GM19240 (cell line): ENCODE measurements around the gene NBPF1.
"Not testable (repeated sequence)": the region's sequence is repeated elsewhere in the genome, so short reads cannot be mapped to it uniquely, and the experiment has no call there.

Source experiments
- DNase-seq: peaks from one replicate; pipeline ENCODE4 v3.0.0; 2011; ENCODE audit warnings: low spot score; ENCODE audit not compliant: insufficient read length

The NBPF1 gene

DNA sequence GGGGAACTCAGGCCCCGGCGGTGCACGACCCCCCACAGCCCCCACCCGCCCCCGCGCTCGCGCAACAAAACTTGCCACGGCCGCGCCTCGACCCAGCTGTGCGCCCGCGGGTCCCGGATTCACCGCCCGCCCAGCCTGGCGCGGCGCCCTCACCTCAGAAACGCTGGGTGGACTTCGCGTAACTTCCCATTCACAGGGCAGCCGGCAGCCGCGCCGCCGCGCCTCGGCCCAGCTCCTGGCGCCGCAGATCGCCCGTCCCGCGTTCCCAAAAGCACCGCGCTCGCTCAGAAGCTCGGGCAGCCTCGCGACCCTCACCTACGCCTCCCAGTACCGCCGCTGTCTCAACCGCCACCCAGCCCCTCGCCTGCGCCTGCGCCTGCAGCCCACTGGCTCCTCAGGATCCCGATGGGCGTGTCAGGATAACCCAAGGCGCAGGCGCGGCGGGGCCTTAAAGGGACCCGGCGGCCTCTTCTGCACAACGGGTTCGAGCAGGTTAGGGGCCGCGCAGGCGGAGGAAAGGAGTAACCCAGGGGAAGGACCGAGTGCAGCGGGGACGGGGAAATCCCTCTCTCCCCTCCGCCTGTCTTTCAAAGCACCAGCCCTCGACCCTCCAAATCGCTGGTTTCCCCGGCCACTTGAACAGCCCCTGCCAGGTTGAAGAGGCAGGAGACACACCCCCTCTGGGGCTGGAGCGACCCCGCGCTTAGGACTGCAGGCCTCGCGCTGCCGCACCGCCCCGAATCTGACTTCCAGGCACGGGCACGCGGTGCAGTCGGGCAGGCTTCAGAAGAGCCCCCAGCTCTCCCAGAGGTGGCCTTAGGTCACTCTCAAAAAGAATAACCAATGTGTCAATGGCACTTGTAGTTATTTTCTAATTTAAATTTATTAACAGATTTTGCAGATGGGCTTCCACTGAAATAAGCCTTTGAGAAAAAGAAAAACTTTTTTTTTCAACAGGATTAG lies at the start of gene NBPF1:
Gene NBPF1, minus strand, starts transcription at position 380 of the 963 bp plus-strand sequence.
- peak; percentile 98 for DNase-seq

DNA sequence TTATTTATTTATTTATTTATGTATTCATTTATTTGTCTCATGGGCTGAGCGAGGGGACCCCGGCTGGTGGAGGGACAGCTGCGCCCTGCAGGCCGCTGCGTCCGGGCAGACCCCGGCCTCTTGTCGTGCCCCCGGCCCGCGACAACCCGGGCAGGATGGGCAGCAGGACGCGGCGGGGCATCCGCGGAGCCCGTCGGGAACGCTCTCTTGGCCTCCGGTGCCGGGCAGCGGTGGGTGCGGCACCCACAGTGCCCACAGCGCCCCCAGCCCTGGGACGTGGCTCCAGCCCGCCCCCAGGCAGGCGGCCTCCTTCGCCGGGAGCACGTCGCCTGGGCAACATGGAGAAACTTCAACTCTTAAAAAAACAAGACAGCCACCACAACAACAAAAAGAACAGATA lies 44.9 kb upstream of the NBPF1 start:
- DNase-seq, result not testable (repeated sequence)

DNA sequence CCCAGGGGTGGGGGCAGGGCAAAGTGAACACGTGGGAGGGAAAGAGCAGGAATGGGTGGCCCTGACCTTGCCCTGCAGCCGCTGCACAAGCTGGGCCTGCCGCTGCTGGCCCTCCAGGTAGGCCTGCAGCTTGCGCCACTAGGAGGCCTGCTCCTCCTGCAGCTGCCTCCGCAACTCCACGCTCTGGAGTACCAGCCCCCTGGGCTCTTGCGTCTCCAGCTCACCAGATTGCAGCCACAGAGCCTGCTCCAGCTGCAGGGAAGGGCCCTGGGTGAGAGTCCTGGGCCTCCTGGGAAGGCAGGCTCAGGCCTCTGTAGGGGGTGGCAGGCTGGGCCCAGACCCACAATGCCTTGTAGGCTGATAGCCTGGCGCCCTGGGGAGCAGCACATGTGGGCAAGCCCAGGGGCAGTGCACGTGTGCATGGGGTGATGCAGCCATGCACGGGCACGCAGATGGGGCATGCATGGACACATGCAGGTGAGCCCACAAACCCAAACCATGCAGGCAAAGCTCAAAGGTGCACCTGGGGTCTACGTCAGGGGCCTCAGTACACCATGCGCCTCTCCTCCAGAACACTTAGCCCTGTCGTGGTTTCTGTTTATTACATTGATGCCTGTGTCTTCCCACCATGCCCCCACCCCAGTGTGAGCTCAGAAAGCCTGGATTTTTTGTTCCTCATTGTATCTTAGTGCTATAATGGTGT lies 43.8 kb upstream of the NBPF1 start:
- DNase-seq, result not testable (repeated sequence)

DNA sequence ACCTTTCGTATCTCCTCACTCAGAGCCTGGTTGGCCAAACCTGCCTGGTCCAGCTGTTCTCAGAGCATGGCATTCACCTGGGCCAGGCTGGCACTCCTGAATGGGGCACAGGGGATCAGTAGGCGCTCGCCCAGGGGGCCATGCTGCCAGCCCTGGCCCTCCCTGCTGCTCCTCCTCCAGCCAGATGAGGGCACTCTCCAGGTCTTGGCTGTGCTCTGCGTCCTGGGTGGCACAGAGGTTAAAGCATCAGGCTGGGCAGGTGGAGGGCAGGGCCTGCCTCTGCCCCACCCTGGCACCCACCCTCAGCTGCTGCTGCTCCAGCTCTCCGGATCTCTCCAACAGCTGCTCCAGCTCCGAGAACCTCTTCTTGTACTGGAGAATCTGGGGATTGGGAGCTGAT lies 43.2 kb upstream of the NBPF1 start:
- DNase-seq, result not testable (repeated sequence)

DNA sequence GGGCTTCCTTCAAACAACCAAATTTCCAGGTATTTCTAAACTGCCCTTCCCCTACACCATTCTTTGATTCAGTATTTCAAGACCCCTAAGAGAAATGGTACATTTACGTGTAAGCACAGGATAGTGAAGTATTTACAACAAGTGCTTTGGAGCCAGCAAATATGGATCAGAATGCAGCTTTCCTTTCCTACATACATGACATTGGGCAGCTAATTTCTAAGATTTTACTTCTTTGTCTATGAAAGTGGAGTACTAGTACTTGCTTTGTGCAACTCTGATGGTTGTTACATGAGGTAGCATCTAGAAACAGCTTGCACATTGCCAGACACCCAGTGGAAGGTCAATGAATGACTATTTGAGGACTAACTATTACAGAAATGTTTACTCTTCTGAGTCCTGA lies 38.2 kb upstream of the NBPF1 start:
- DNase-seq, result not testable (repeated sequence)

DNA sequence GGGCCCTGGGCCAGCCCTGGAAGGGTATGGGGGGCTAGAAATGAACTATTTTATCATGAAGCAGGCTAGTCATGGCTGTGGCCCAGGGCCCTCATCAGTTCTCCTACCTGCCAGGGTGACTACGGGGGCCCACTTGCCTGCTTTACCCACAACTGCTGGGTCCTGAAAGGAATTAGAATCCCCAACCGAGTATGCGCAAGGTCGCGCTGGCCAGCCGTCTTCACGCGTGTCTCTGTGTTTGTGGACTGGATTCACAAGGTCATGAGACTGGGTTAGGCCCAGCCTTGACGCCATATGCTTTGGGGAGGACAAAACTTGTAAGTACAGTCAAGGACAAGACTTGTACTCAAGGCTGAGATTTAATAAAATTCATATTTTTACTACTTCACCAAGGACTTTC lies 36.6 kb upstream of the NBPF1 start:
- DNase-seq, result not testable (repeated sequence)

DNA sequence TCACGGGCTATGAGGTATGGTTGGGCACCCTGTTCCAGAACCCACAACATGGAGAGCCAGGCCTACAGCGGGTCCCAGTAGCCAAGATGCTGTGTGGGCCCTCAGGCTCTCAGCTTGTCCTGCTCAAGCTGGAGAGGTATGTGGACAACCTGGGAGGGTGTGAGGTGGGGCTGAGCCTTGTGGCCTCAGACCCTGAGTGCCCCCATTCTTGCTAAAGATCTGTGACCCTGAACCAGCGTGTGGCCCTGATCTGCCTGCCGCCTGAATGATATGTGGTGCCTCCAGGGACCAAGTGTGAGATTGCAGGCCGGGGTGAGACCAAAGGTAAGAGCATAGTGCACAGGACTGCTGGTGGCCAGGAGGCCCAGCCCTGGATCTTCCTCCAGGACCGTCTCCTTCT lies 36.0 kb upstream of the NBPF1 start:
- not testable (repeated sequence) for DNase-seq

DNA sequence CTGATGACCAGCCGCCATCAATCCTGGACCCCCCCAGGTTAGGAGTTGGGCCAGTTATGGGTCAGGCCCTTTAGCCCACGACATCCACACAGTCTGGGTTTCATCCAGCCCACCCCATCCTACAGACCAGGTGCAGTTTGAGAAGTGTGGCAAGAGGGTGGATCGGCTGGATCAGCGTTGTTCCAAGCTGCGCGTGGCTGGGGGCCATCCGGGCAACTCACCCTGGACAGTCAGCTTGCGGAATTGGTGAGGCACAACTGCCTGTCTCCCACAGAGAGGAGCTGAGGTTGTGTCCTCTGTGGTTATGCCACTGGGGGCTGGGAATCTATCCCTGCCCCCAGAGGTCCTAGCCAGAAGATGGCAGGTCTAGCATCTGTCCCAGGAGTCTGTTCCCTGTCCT lies 35.4 kb upstream of the NBPF1 start:
- DNase-seq, result not testable (repeated sequence)

DNA sequence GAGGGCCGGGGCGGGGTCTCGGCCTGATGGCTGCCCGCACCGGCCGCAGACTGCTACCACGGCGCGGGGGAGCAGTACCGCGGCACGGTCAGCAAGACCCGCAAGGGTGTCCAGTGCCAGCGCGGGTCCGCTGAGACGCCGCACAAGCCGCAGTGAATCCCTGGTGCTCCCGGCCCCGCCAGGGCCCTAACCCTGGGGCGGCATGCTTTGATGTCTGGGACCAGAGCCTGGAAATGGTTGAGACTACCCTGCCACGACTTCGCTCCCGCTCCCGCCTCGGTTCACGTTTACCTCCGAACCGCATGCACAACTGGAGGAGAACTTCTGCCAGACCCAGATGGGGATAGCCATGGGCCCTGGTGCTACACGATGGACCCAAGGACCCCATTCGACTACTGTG lies 34.9 kb upstream of the NBPF1 start:
- DNase-seq, result not testable (repeated sequence)

DNA sequence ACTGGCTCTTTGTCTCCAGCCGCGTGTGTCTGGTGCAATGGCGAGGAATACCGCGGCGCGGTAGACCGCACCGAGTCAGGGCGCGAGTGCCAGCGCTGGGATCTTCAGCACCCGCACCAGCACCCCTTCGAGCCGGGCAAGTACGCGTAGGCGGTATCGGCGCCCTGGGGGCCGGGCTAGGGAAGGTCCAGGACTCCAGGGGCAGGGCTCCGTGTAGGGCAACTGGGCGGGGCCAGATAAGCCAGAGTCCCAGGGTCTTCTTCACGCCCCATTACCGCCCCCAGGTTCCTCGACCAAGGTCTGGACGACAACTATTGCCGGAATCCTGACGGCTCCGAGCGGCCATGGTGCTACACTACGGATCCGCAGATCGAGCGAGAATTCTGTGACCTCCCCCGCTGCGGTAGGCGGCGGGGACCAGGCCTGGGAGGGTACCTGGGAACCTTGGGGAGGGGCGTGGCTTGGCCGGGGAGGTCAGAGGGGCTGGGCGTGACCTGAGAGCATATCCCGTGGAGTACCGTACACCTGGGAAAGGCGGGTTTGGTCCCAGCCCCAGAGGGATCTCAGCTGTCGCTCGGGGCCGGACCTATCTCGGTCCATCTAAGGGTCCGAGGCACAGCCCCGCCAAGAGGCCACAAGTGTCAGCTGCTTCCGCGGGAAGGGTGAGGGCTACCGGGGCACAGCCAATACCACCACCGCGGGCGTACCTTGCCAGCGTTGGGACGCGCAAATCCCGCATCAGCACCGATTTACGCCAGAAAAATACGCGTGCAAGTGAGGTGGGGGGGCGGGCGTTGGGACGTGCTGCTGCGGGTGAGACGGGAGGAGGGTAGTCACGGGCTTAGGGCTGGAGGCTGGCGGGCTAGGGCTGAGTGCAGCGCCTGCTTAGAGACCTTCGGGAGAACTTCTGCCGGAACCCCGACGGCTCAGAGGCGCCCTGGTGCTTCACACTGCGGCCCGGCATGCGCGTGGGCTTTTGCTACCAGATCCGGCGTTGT lies 34.1 kb upstream of the NBPF1 start:
- not testable (repeated sequence) for DNase-seq

DNA sequence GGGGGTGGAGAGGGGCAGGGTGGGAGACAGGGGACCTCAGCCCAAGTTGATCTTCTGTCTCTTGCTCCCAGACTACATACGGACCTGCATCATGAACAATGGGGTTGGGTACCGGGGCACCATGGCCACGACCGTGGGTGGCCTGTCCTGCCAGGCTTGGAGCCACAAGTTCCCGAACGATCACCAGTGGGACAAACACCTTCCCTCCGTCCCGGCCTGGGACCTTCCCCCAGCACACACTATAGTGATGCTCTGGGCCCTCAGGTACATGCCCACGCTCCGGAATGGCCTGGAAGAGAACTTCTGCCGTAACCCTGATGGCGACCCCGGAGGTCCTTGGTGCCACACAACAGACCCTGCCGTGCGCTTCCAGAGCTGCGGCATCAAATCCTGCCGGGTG lies 33.4 kb upstream of the NBPF1 start:
- DNase-seq, result not testable (repeated sequence)

DNA sequence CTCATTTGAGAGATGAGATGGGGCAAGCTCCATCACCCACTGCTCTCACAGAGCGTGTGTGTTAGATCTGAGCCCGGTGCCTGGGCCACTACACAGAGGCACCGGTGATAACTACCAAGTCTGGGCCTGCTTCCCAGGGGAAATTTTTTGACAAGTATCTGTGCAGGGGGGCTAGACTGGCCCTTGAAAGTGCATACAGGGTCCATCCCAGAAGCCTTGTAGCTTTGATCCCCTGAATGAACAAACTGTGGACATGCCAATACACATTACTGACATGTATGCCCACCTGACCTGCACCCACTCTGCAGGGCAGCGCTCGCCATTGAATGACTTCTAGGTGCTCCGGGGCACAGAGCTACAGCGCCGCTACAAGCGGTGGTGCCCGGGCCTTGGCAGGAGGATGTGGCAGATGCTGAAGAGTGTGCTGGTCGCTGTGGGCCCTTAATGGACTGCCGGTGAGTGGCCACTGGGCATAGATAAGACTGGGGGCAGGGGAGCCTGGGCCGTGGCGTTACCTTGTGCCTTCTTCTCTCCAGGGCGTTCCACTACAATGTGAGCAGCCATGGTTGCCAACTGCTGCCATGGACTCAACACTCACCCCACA lies 32.8 kb upstream of the NBPF1 start:
- DNase-seq, result not testable (repeated sequence)

DNA sequence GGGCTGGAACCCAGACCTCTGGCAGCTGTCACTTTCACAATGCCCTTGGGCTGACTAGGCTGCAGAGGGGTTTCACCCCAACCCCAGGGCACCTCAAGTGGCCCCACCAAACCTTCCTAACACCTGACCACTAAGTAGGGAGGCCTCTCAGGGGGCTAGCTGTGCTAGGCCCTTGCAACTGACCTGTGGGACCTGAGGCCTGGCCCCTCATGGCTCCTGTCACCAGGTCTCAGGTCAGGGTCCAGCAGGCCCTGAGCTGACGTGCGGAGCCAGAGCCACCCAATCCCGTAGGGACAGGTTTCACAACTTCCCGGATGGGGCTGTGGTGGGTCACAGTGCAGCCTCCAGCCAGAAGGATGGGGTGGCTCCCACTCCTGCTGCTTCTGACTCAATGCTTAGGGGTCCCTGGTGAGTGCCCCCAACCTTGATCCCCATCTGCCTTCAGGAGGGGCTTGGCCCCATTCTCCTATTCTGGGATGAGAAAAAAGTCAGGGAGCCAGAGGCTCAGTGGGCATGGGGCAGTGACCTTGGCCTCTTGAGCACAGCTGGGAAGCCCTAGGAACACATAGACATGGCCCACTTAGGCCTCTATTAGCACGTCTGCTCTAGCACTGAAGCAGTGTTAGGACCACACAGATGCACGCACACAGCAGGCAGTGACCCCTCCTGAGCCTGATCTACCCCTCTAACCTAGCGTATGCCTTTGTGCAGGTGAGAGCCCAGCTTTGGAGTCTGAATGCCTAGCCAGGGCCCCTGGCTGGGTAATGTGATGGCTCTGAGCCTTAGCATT lies 32.1 kb upstream of the NBPF1 start:
- not testable (repeated sequence) for DNase-seq

DNA sequence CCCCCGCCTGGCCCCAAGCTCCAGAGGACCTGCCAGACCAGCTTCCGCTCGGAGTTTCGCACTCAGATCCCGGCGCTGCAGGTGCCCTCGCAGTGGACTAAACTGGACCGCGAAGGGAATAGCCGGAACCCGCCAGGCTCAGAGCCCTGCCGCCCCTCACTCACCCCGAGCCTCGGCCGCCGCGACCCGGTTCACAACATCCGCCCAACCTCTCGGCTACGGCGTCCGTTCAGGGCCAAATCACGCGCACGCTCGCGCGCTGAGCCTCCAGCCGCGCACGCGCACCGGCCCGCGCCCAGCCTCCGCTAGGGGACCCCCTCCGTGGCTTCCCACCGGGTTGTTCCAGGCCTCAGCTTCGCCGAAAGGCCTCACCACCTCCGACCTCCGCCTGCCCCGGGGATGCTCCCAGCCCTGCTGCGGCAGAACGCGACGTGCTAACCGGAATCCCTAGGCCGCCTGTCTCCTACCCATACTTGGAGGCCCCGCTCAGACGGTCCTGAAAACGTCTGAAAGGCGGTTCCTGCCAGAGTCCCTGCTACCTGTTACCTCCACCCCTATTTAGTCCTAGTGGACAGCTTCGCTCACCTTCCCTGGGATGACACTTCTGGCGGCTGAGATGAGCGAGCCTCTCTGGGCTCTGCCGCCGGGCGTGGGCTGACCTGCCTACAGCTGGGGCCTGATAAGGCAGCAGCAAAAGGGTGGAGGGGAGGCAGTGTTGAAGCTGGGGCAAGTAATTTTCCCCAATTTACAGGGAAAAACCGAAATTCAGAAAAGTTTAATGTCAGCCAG lies 31.3 kb upstream of the NBPF1 start:
- peak; percentile 98 for DNase-seq

DNA sequence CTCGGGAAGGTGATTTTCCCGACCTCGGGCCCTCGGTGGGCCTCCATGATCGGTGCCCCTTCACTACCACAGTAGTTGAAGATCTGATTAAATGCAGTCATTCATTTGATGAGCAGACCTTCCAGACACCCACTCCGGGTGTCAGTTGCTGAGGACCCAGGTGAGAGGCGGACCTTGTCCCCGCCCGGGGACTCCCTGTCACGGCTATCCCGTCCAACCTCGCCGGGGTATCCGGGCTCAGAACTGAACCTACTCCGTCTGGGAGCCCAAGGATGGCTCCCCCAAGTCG lies 30.8 kb upstream of the NBPF1 start:
- no peak for DNase-seq

DNA sequence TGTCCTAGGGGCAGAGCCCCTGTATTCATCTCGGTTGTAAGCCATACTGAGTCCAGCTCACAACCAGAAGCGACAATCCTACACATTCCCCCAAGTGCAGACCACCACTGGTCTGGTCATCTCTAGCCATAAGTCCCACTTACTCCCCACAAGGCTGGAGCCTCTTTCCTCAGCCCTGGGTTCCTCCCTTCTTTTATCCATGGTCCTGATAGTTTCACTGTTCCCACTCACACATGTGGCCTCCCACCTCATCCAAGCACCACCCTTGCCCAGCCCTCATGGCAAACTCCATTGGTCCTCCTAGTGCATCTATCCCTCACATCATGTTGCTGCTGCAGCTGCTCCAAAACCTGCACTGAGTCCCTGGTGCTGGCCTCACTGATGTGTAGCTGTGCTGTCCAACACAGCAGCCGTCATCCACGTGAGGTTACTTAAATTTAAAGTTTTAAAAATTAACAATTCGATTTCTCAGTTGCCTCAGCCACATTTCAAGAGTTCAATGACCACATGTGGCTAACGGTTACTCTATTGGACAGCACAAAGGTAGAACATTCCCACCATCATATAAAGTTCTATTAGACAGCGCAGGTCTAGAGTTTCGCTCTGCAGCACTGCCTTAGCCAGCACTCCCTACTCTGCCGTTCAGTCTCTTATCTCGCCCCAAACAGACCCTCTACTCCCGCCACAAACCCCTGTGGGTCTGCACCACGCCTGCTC lies 30.3 kb upstream of the NBPF1 start:
- not testable (repeated sequence) for DNase-seq

DNA sequence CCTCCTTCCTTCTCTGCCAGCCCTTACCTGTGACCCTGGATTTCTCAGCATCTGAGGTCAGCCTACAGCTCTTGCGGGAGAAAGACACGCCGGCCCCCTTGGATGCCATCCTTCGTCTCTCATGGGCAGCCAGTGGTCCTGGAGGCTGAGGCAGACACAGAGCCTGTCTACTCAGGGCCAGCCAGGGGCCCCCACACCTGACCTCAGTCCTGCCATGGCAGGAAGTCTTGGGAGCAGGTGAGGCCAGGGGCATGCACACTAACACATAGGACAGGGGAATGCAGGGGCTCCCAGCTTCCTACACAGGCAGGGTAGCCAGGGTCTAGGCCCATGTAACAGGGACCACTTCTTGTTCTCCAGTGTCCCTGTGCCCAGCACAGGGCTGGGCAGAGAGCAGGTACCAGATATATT lies 29.6 kb upstream of the NBPF1 start:
- DNase-seq, result not testable (repeated sequence)
